Measurements from ENCODE around the gene TGFB3. TPM values are rescaled to one million over a fixed set of nuclear protein-coding genes. Genes with fewer than 3 reads are reported as not detected.

Gene TGFB3
- total RNA-seq, 1 donor from 2014 or later = 22.8 TPM

- DNase-seq (no peak), ATAC-seq (no peak)
- intact Hi-C loops (cut with micrococcal nuclease) = no loop called here
These were observed 8.5 kb upstream of the TGFB3 start for GRCh38 chr14:75990297-75990696.

DNA sequence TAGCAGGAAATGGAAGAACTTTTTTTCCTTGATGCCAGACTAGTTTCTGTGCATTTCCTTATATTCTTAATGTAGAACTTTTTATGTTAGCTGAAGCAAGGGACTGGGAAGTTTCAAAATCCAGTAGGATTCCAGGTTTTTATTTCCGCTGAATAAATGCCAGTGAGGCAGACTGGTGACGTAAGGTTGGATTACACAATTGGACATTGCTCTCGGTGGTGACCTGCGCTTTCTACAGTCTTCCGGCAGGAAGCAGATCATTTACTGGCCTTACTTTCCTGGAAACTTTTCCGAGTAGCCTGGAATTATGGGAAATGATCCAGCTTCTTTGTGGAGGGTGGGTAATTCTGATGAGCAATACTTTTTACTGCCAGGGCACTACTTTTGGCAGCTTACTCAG lies 7.3 kb upstream of the TGFB3 start:
- intact Hi-C loops (cut with micrococcal nuclease) = no loop called here
- ATAC-seq = peak; percentile 7
- DNase-seq = no peak

- intact Hi-C loops (cut with micrococcal nuclease) = no loop called here
- ATAC-seq = no peak
These were observed 5.6 kb upstream of the TGFB3 start for GRCh38 chr14:75987201-75987970.

DNA sequence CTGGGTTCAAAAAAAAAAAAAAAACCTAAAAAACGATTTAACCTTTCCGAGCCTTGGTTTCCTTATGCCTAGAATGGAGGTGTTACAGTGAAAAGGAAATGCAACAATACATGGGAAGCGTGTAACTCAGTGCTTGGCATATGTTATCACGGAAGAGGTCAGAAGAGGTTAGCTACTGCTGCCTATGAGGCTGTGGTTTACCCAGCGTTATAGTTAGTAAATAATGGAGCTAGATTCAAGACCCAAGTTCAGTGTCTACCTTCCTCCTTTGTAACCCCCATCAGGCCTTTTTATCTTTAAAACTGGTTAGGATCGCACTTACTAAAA lies 4.6 kb upstream of the TGFB3 start:
- intact Hi-C loops (cut with micrococcal nuclease) = no loop called here
- no peak for ATAC-seq
- DNase-seq = no peak

More at GRCh38 chr14:75987201-75987970, 5.6 kb upstream of the TGFB3 start:
- no peak for DNase-seq

DNA sequence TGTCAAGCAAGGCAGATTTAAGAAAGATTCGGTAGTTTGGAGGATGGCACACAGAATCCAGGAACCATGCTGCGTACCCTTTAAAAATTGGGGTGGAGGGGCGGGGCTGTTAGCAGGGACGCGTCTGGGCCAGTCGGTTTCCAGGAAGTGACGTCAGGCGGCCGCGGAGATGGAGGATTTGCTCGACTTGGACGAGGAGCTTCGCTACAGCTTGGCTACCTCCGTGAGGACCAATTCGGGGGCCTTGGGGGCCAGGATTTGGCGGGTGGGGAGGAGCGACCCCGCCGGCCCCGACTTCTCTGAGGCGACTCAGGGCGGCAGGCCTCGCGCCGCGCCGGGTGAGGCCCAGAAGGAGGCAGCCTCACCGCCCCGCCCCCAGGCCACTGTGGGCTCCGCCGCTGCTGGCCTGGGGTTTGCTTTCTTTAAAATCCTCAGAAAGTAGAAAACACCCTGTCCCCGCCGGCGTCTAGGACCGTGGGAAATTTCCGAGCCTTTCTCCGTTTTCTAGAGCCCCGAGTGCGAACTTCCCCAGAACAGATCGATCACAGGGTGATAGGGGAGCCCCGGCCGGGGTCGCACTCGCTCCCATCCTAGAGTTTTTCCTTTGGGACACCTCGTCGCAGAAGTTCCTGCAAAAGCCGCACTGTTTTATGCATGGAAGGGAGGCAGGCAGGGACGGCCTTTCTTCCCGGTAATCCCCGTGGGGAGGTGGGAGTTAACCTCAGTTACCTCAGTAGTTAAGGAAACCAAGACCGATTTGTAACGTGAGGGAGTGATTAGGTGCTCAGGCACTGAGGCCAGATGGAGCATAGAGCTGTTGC lies 4.0 kb upstream of the TGFB3 start, which contains the start of gene IFT43:
Gene IFT43 (plus strand): TSS at position 146 of the 821 bp plus-strand sequence. CDS start 24 bp downstream, at position 170.
- intact Hi-C loops (cut with micrococcal nuclease) = no loop called here
- DNase-seq (peak; percentile 95), ATAC-seq (peak; percentile 57)

GRCh38 chr14:75984674-75985073 lies 2.9 kb upstream of the TGFB3 start:
- no peak for ATAC-seq
- DNase-seq = no peak
- intact Hi-C loops (cut with micrococcal nuclease) = loop anchor here (5.0 kb wide), 1 partner anchor 277 kb away; no protein-coding TSS in a partner anchor

GRCh38 chr14:75983019-75983358 lies 1.2 kb upstream of the TGFB3 start:
- ATAC-seq (no peak), DNase-seq (no peak)
- intact Hi-C loops (cut with micrococcal nuclease) = loop anchor here (5.0 kb wide), 1 partner anchor 276 kb away; no protein-coding TSS in a partner anchor

- peak; percentile 89 for DNase-seq
- peak; percentile 75 for ATAC-seq
- intact Hi-C loops (cut with micrococcal nuclease) = loop anchor here (5.0 kb wide), 1 partner anchor 275 kb away; no protein-coding TSS in a partner anchor
These were observed 647 bp upstream of the TGFB3 start for GRCh38 chr14:75982266-75983018.

DNA sequence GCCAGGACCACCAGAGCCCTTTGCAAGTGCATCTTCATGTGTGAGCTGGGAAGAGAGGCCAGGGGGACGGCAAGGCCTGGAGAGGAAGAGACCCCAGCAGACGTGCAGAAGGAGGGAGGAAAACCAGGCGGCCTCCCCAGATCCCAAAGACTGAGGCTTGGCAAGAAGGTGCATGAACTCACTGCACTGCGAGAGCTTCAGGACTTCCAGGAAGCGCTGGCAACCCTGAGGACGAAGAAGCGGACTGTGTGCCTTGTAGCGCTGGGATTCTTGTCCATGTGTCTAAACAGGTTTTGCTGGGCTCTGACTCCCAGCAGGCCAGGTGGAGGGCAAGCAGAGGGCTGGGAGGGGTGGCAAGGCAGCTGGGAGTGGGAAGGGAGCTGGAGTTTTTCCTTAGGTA lies 939 bp downstream of the TGFB3 start:
- intact Hi-C loops (cut with micrococcal nuclease) = loop anchor here (5.0 kb wide), 1 partner anchor 274 kb away; no protein-coding TSS in a partner anchor
- DNase-seq (peak; percentile 38), ATAC-seq (no peak)

- intact Hi-C loops (cut with micrococcal nuclease) = loop anchor here (5.0 to 10.0 kb wide), 3 partner anchors 73 to 273 kb away; no protein-coding TSS in a partner anchor
- DNase-seq (peak; percentile 53), ATAC-seq (no peak)
These were observed 1.9 kb downstream of the TGFB3 start for GRCh38 chr14:75979648-75980565.

- no peak for ATAC-seq
- DNase-seq = peak; percentile 39
- intact Hi-C loops (cut with micrococcal nuclease) = loop anchor here (5.0 to 10.0 kb wide), 2 partner anchors 72 to 184 kb away; no protein-coding TSS in a partner anchor
These were observed 2.7 kb downstream of the TGFB3 start for GRCh38 chr14:75979071-75979571.

- ATAC-seq = no peak
- intact Hi-C loops (cut with micrococcal nuclease) = loop anchor here (5.0 to 10.0 kb wide), 2 partner anchors 71 to 183 kb away; no protein-coding TSS in a partner anchor
- no peak for DNase-seq
These were observed 3.5 kb downstream of the TGFB3 start for GRCh38 chr14:75978249-75978731.

DNA sequence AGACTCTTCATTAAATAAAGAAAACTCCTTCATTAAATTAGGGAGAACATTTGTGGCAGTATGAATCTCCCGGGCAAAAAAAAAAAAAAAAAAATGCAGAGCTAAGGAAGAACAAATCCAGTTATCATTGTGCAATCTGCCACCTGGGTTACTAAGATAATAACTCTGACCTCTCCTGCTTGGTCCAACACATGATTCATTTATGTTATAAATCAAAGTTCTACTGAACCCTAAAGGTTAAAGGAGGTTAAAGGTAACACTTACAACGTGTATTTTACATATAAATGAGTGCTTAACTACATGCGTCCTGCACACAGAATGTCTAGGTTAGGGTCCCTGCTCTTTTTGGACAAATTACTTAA lies 4.2 kb downstream of the TGFB3 start:
- DNase-seq (no peak), ATAC-seq (no peak)
- intact Hi-C loops (cut with micrococcal nuclease) = loop anchor here (5.0 to 10.0 kb wide), 2 partner anchors 70 to 183 kb away; no protein-coding TSS in a partner anchor

GRCh38 chr14:75976826-75977581 lies 4.8 kb downstream of the TGFB3 start:
- ATAC-seq = no peak
- DNase-seq = no peak
- intact Hi-C loops (cut with micrococcal nuclease) = loop anchor here (5.0 to 10.0 kb wide), 2 partner anchors 70 to 182 kb away; no protein-coding TSS in a partner anchor

- intact Hi-C loops (cut with micrococcal nuclease) = loop anchor here (10.0 kb wide), 1 partner anchor 178 kb away; no protein-coding TSS in a partner anchor
- ATAC-seq (peak; percentile 23), DNase-seq (no peak)
These were observed 8.9 kb downstream of the TGFB3 start for GRCh38 chr14:75972801-75973421.

GRCh38 chr14:75971509-75971908 lies 10.3 kb downstream of the TGFB3 start:
- intact Hi-C loops (cut with micrococcal nuclease) = loop anchor here (10.0 kb wide), 1 partner anchor 177 kb away; no protein-coding TSS in a partner anchor
- no peak for DNase-seq
- ATAC-seq = no peak
